HG02623 (cell line): ENCODE data around the gene SETD9.
A peak's percentile ranks its signal among the peaks of the same experiment; 100 is the strongest.

ENCODE experiments used
- ATAC-seq: cut with Tn5 transposase; IDR thresholded peaks from one replicate; pipeline ENCODE4 v1.9.1; 2021; ENCODE audit warnings: moderate library complexity; ENCODE audit not compliant: unreplicated experiment

The SETD9 gene

GRCh38 chr5:56909294-56910209 is at the start of gene SETD9:
Gene SETD9, plus strand, starts transcription at chr5:56909596. Its CDS starts 50 bp downstream, at chr5:56909646.
- ATAC-seq = peak; percentile 84

GRCh38 chr5:56861893-56862485 is 47.4 kb upstream of the SETD9 start:
- no peak for ATAC-seq

- ATAC-seq = no peak
Measured at GRCh38 chr5:56862909-56863308, 46.5 kb upstream of the SETD9 start.

GRCh38 chr5:56871777-56872176 is 37.6 kb upstream of the SETD9 start:
- no peak for ATAC-seq

- no peak for ATAC-seq
Measured at GRCh38 chr5:56873056-56873455, 36.3 kb upstream of the SETD9 start.

- ATAC-seq = no peak
Measured at GRCh38 chr5:56876327-56876726, 33.1 kb upstream of the SETD9 start.

GRCh38 chr5:56881571-56881970 is 27.8 kb upstream of the SETD9 start:
- no peak for ATAC-seq

- ATAC-seq = no peak
Measured at GRCh38 chr5:56893251-56893951, 16.0 kb upstream of the SETD9 start.

GRCh38 chr5:56896763-56897162 is 12.6 kb upstream of the SETD9 start:
- ATAC-seq = no peak

- no peak for ATAC-seq
Measured at GRCh38 chr5:56898213-56898612, 11.2 kb upstream of the SETD9 start.

GRCh38 chr5:56900395-56900794 is 9.0 kb upstream of the SETD9 start:
- ATAC-seq = no peak

- no peak for ATAC-seq
Measured at GRCh38 chr5:56900858-56901578, 8.4 kb upstream of the SETD9 start.

- ATAC-seq = peak; percentile 38
Measured at GRCh38 chr5:56908942-56909293, 478 bp upstream of the SETD9 start.

- peak; percentile 12 for ATAC-seq
Measured at GRCh38 chr5:56910210-56910965, 992 bp downstream of the SETD9 start.

GRCh38 chr5:56913766-56914165 is 4.4 kb downstream of the SETD9 start:
- ATAC-seq = no peak

- ATAC-seq = no peak
Measured at GRCh38 chr5:56914678-56915077, 5.3 kb downstream of the SETD9 start.

GRCh38 chr5:56917534-56917933 is 8.1 kb downstream of the SETD9 start:
- no peak for ATAC-seq

GRCh38 chr5:56918054-56918453 is 8.7 kb downstream of the SETD9 start:
- ATAC-seq = no peak

GRCh38 chr5:56919942-56920662 is 10.7 kb downstream of the SETD9 start:
- no peak for ATAC-seq

- ATAC-seq = no peak
Measured at GRCh38 chr5:56922922-56923321, 13.5 kb downstream of the SETD9 start.
